PC-9 (cell line): ENCODE results near the gene TMEM221.

ENCODE experiments used
- EZH2 ChIP-seq: fragments of 200-600 bp; sonication (generic); IDR thresholded peaks from 2 replicates; pipeline ENCODE4 v1.8.0; 2017; ENCODE audit warnings: antibody characterized with exemption, low read depth
- TF ChIP-seq, protein P1 (sequence below): fragments of 200-600 bp; sonication (generic); conservative IDR thresholded peaks from 2 replicates; pipeline ENCODE4 v1.6.1; 2017; ENCODE audit warnings: mixed run types, antibody characterized with exemption, mild to moderate bottlenecking, moderate library complexity

DNA sequence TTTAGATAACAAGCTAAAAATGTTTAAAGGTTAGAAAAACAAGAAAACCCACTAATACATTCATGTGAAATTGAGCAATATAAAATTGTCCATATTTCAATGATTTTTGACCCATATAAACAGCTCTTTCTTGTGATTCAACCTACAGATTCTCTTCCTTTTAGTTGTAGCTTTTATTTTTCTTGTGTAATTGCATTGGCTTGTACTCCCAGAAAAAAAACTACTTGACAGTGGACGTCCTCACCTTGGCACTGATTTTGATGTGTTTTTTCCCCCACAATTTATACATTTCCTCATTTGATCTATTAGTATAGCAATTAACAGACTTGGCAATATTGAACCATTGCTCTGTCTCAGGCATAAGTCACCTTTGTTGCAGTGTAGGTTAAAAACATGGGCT, 59.2 kb downstream of the TMEM221 start:
- TF ChIP-seq, protein P1, sequence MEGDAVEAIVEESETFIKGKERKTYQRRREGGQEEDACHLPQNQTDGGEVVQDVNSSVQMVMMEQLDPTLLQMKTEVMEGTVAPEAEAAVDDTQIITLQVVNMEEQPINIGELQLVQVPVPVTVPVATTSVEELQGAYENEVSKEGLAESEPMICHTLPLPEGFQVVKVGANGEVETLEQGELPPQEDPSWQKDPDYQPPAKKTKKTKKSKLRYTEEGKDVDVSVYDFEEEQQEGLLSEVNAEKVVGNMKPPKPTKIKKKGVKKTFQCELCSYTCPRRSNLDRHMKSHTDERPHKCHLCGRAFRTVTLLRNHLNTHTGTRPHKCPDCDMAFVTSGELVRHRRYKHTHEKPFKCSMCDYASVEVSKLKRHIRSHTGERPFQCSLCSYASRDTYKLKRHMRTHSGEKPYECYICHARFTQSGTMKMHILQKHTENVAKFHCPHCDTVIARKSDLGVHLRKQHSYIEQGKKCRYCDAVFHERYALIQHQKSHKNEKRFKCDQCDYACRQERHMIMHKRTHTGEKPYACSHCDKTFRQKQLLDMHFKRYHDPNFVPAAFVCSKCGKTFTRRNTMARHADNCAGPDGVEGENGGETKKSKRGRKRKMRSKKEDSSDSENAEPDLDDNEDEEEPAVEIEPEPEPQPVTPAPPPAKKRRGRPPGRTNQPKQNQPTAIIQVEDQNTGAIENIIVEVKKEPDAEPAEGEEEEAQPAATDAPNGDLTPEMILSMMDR = no peak
- no peak for TF ChIP-seq EZH2
